GM12878 (cell line): ENCODE results near the gene UGGT1. TPM values are rescaled to one million over a fixed set of nuclear protein-coding genes. Genes with fewer than 3 reads are reported as not detected.

ENCODE experiments used
- ATAC-seq: fragments of 200-7000 bp; cut with Tn5 transposase; 3 replicates; pipeline ENCODE4 v1.9.1; 2020; ENCODE audit warnings: mild to moderate bottlenecking, moderate library complexity
- Bru-seq: library from RNA; stranded (reverse); fragments of 400-500 nt; gene quantifications from one replicate; lab custom pipeline; 2021; lab: Mats Ljungman, UMichigan
- BruChase-seq, 2 experiments: library from RNA; stranded (reverse); fragments of 400-500 nt; gene quantifications; one replicate each; lab custom pipeline; 2021; lab: Mats Ljungman, UMichigan
- BruUV-seq: library from RNA; stranded (reverse); fragments of 400-500 nt; replicated peaks from 2 replicates; lab custom pipeline; 2021; lab: Mats Ljungman, UMichigan
- CTCF ChIA-PET: fragments of 300-600 bp; sonication (Branson Sonifier 250); formaldehyde crosslinking; extraction: SDS; loops from one replicate; lab custom pipeline; 2021; ENCODE audit warnings: inconsistent platforms; lab: Yijun Ruan, JAX
- POLR2A ChIA-PET: fragments of 350-600 bp; formaldehyde crosslinking; extraction: SDS; loops from one replicate; lab custom pipeline; 2021; ENCODE audit warnings: inconsistent platforms; lab: Charles Lee
- RAD21 ChIA-PET: fragments of 300-600 bp; sonication (Branson Sonifier 250); formaldehyde crosslinking; loops from one replicate; lab custom pipeline; 2023; ENCODE audit warnings: antibody characterized with exemption; ENCODE audit not compliant: unreplicated experiment; lab: Charles Lee
- SMC1A ChIA-PET: fragments of 300-600 bp; sonication (Branson Sonifier 250); formaldehyde crosslinking; loops from one replicate; lab custom pipeline; 2023; ENCODE audit not compliant: unreplicated experiment, uncharacterized antibody; lab: Charles Lee
- DNase-seq: peaks from one replicate; pipeline ENCODE4 v3.0.0-alpha.2; 2011; ENCODE audit warnings: low read depth, low spot score
- FAIRE-seq: peaks from 3 replicates; lab custom pipeline; 2011; peaks lifted over from hg19 to GRCh38; lab: Jason Lieb, UNC
- H2AFZ ChIP-seq: 2 replicates; pipeline ENCODE4 v1.6.0; 2011; ENCODE audit warnings: low read depth, low read length, control low read depth; ENCODE audit not compliant: control insufficient read depth
- H3K27ac ChIP-seq: 2 replicates; pipeline ENCODE4 v1.5.1; 2011; ENCODE audit warnings: control low read depth; ENCODE audit not compliant: control insufficient read depth, insufficient read depth
- H3K27me3 ChIP-seq, 2 experiments: replicated peaks in 1 of 2; 2 replicates each; pipeline versions ENCODE4 v1.6.0 to v1.6.1; 2011; ENCODE audit warnings: low read length in 1 of 2; ENCODE audit not compliant: control insufficient read depth in 2 of 2, insufficient read depth in 2 of 2
- H3K36me3 ChIP-seq, 2 experiments: 2 replicates each; pipeline ENCODE4 v1.5.1; 2011; ENCODE audit warnings: low read length in 1 of 2; ENCODE audit not compliant: control insufficient read depth in 2 of 2, insufficient read depth in 2 of 2
- H3K4me1 ChIP-seq: 2 replicates; pipeline ENCODE4 v1.6.1; 2011; ENCODE audit warnings: mild to moderate bottlenecking, low read length, moderate library complexity, mixed read lengths; ENCODE audit not compliant: control insufficient read depth, insufficient read depth
- H3K4me2 ChIP-seq: 2 replicates; pipeline ENCODE4 v1.6.0; 2011; ENCODE audit warnings: control low read depth; ENCODE audit not compliant: control insufficient read depth, insufficient read depth
- H3K4me3 ChIP-seq: fragments of 200-600 bp; sonication (generic); 2 replicates; pipeline ENCODE4 v1.5.1; 2016
- H3K79me2 ChIP-seq: 2 replicates; pipeline ENCODE4 v1.6.0; 2011; ENCODE audit warnings: low read length; ENCODE audit not compliant: control insufficient read depth, insufficient read depth
- H3K9ac ChIP-seq: 2 replicates; pipeline ENCODE4 v1.8.0; 2011; ENCODE audit warnings: low read length, control low read depth, mixed read lengths; ENCODE audit not compliant: control insufficient read depth, insufficient read depth
- H3K9me3 ChIP-seq: replicated peaks from 3 replicates; pipeline ENCODE4 v1.5.1; 2011; ENCODE audit warnings: mild to moderate bottlenecking, low read length; ENCODE audit not compliant: control insufficient read depth, insufficient read depth
- H4K20me1 ChIP-seq: 2 replicates; pipeline ENCODE4 v1.6.0; 2011; ENCODE audit not compliant: control insufficient read depth, insufficient read depth
- BCL3 ChIP-seq: IDR thresholded peaks from 2 replicates; pipeline ENCODE4 v1.6.1; 2011; ENCODE audit warnings: borderline replicate concordance, low read depth, mild to moderate bottlenecking, moderate library complexity, low read length; ENCODE audit not compliant: insufficient read depth, poor library complexity, severe bottlenecking
- CREB1 ChIP-seq: IDR thresholded peaks from 2 replicates; pipeline ENCODE4 v1.6.1; 2012; ENCODE audit warnings: low read depth, mild to moderate bottlenecking, inconsistent platforms
- CREM ChIP-seq: IDR thresholded peaks from 2 replicates; pipeline ENCODE4 v1.6.1; 2014; ENCODE audit warnings: antibody characterized with exemption, low read depth
- E2F4 ChIP-seq: IDR thresholded peaks from 2 replicates; pipeline ENCODE4 v1.6.1; 2012; ENCODE audit warnings: low read depth, low read length, improper control_type of control experiment
- ESRRA ChIP-seq: IDR thresholded peaks from 2 replicates; pipeline ENCODE4 v1.6.1; 2012; ENCODE audit warnings: mild to moderate bottlenecking, low read length, improper control_type of control experiment
- FOS ChIP-seq: IDR thresholded peaks from 3 replicates; pipeline ENCODE4 v1.6.1; 2011; ENCODE audit warnings: borderline replicate concordance; ENCODE audit not compliant: insufficient read length; ENCODE audit errors: extremely low read depth
- FOXK2 ChIP-seq: fragments of 450-650 bp; IDR thresholded peaks from 2 replicates; pipeline ENCODE4 v1.6.1; 2017; ENCODE audit warnings: mild to moderate bottlenecking, moderate library complexity
- IKZF1 ChIP-seq: fragments of 450-650 bp; conservative IDR thresholded peaks from 2 replicates; pipeline ENCODE4 v1.6.1; 2017; ENCODE audit warnings: antibody characterized with exemption, mild to moderate bottlenecking
- IRF5 ChIP-seq: fragments of 450-650 bp; IDR thresholded peaks from 2 replicates; pipeline ENCODE4 v1.6.1; 2017; ENCODE audit warnings: borderline replicate concordance
- MEF2A ChIP-seq: IDR thresholded peaks from 2 replicates; pipeline ENCODE4 v1.6.1; 2011; ENCODE audit warnings: low read depth, mild to moderate bottlenecking, low read length, moderate library complexity; ENCODE audit not compliant: insufficient read depth
- RCOR1 ChIP-seq: conservative IDR thresholded peaks from 2 replicates; pipeline ENCODE4 v1.6.1; 2012; ENCODE audit warnings: low read depth, low read length, improper control_type of control experiment
- RUNX3 ChIP-seq: IDR thresholded peaks from 2 replicates; pipeline ENCODE4 v1.6.1; 2012; ENCODE audit warnings: low read length, inconsistent platforms
- ZNF622 ChIP-seq: fragments of 450-650 bp; IDR thresholded peaks from 2 replicates; pipeline ENCODE4 v1.6.1; 2017; ENCODE audit warnings: mild to moderate bottlenecking, inconsistent platforms
- ZZZ3 ChIP-seq: IDR thresholded peaks from 2 replicates; pipeline ENCODE4 v1.6.1; 2011; ENCODE audit warnings: low read depth; ENCODE audit not compliant: control insufficient read depth, insufficient read length
- WGBS: methylation state at CpG from one replicate; pipeline ENCODE4 v1.1.6; 2016; ENCODE audit warnings: low lambda C conversion rate; ENCODE audit not compliant: insufficient replicate concordance, insufficient coverage; ENCODE audit errors: missing lambda C conversion rate; 5-methylcytosine and 5-hydroxymethylcytosine counted together
- in situ Hi-C: fragments of 300-500 bp; cut with MboI; formaldehyde crosslinking; loops from 9 replicates; pipeline ENCODE4 v1.14.3; 2018; ENCODE audit warnings: mixed read lengths
- intact Hi-C: fragments of 100-400 bp; cut with micrococcal nuclease; formaldehyde crosslinking; loops from one replicate; pipeline ENCODE4 v1.14.2; 2022; ENCODE audit not compliant: unreplicated experiment
- long read RNA-seq, 2 experiments: library from polyadenylated mRNA; unstranded; transcript quantifications; one replicate each; pipeline ENCODE4 v2.0.0, GENCODE V29; 2019 to 2020
- polyA minus RNA-seq, 3 experiments: library from RNA; depleted of rRNA, polyadenylated mRNA; stranded (reverse); fragments of >200 nt; gene quantifications; 2 replicates each; pipeline ENCODE4 v1.2.3, GENCODE V29; 2011
- polyA plus RNA-seq, 11 experiments: library from polyadenylated mRNA; depleted of rRNA in 4 of 11; unstranded in 6 of 11; stranded (reverse) in 5 of 11; fragments of >200 nt; fragmentation: Nextera tagmentation in 4 of 11; fragmentation: Illumina TruSeq in 1 of 11; extraction: Ambion mirVana in 4 of 11; extraction: Trizol in 1 of 11; gene quantifications; 1 replicate in 1 of 11; 2 replicates in 10 of 11; pipeline versions ENCODE4 v1.2.1 to v1.2.3, GENCODE V29; 2011 to 2016; ENCODE audit warnings: inconsistent platforms in 2 of 11, missing spikeins in 2 of 11, low read depth in 1 of 11
- total RNA-seq, 4 experiments: library from RNA; depleted of rRNA in 3 of 4; stranded (reverse); fragments of >200 nt in 3 of 4; fragmentation: Illumina TruSeq in 1 of 4; extraction: Trizol in 1 of 4; gene quantifications; 2 replicates each; pipeline versions ENCODE4 v1.2.1 to v1.2.3, GENCODE V29; 2013 to 2021

UGGT1 gene
- 85.5 and 90.6 TPM in 2 replicates for total RNA-seq (2013; cell fraction: nucleolus; rRNA removed)
- total RNA-seq (2014; rRNA removed) (43.9 and 49.3 TPM in 2 replicates), total RNA-seq (2014; rRNA removed; fragmentation: Illumina TruSeq; extraction: Trizol) (45.7 and 47.2 TPM in 2 replicates), total RNA-seq (2021) (46.7 and 49.8 TPM in 2 replicates), polyA plus RNA-seq (2011; rRNA removed) (25.9 and 28.4 TPM in 2 replicates), polyA plus RNA-seq (2014; fragmentation: Illumina TruSeq; extraction: Trizol) (36.1 and 38.4 TPM in 2 replicates), polyA plus RNA-seq (2014; fragmentation: Nextera tagmentation; extraction: Ambion mirVana) (1 to 10 TPM; 4.1 to 5.9 TPM), polyA plus RNA-seq (2014; rRNA removed) (26.8 and 31.0 TPM in 2 replicates), polyA plus RNA-seq (2016; fragmentation: Nextera tagmentation; extraction: Ambion mirVana) (10 to 100 TPM; 21.0 to 23.5 TPM), polyA minus RNA-seq (2011; rRNA and poly(A)+ RNA removed) (34.9 and 53.2 TPM in 2 replicates), Bru-seq, nascent RNA (percentile 75 among the genes with signal in this experiment), BruChase-seq, experiment 1, labeled RNA remaining after a 6-hour chase (percentile 84 among the genes with signal in this experiment), BruChase-seq, experiment 2, labeled RNA remaining after a 2-hour chase (percentile 81 among the genes with signal in this experiment)
- polyA plus RNA-seq (2011; ENCODE audit: low read depth): 16.0 TPM
- 16.8 and 18.4 TPM in 2 replicates for polyA plus RNA-seq (2011; cell fraction: cytosol; rRNA removed)
- polyA plus RNA-seq (2011; cell fraction: nucleus; rRNA removed): 18.8 and 25.9 TPM in 2 replicates
- 14.9 and 15.5 TPM in 2 replicates for polyA plus RNA-seq (2012)
- 21.8 and 22.0 TPM in 2 replicates for polyA minus RNA-seq (2011; cell fraction: cytosol; rRNA and poly(A)+ RNA removed)
- polyA minus RNA-seq (2011; cell fraction: nucleus; rRNA and poly(A)+ RNA removed): 25.5 and 37.3 TPM in 2 replicates
- long read RNA-seq, experiment 1, partial matches to known transcripts: 0 of 2 reads
- long read RNA-seq, experiment 1, other reads (novel, unspliced or antisense): 2 of 2 reads
- long read RNA-seq, experiment 2, partial matches to known transcripts: 9 of 22 reads
- long read RNA-seq, experiment 2, other reads (novel, unspliced or antisense): 13 of 22 reads

GRCh38 chr2:128090945-128091725 is at the start of gene UGGT1:
UGGT1 (plus strand) TSS chr2:128091200; CDS start chr2:128091358, 158 bp downstream.
- H3K9ac ChIP-seq: peak within 1 kb of the TSS; percentile 87
- in situ Hi-C loops: no loop called here
- DNase-seq (peak; percentile 93), FAIRE-seq (peak; percentile 95), ATAC-seq (peak; percentile 97)
- CTCF ChIA-PET: interaction anchor here (0.7 to 3.6 kb wide), 7 partner anchors 10 to 814 kb away, joined by 3 to 26 read pairs (median 4); partner anchors contain the start of gene SAP130
- POLR2A ChIA-PET: interaction anchor here (0.6 to 3.3 kb wide), 8 partner anchors 10 to 767 kb away, joined by 3 to 25 read pairs (median 4); no protein-coding TSS in a partner anchor
- H3K4me2 ChIP-seq: peak within 1 kb of the TSS; percentile 80
- H2AFZ ChIP-seq: peak within 1 kb of the TSS; percentile 86
- H3K9me3 ChIP-seq: no peaks in the 10 kb centered on the region
- no TSS peak for BruUV-seq
- H4K20me1 ChIP-seq: no peaks in the 10 kb centered on the region
- intact Hi-C loops: loop anchor here (1.0 to 5.0 kb wide), 2 partner anchors 64 to 390 kb away; partner anchors contain the start of genes SAP130 and SFT2D3
- SMC1A ChIA-PET: interaction anchor here (0.8 to 3.5 kb wide), 7 partner anchors 9 to 283 kb away, joined by 3 to 19 read pairs (median 3); partner anchors contain the start of gene SAP130
- peak within 1 kb of the TSS; percentile 89 for H3K4me3 ChIP-seq
- WGBS: under 1% methylated on average over 58 of the region's 59 CpGs
- peak within 1 kb of the TSS; percentile 89 for H3K27ac ChIP-seq
- no peaks in the 10 kb centered on the region for H3K36me3 ChIP-seq
- peaks cover 11% of the 10 kb centered on the region for H3K4me1 ChIP-seq
- peaks cover 50% of the 10 kb centered on the region for H3K79me2 ChIP-seq
- RAD21 ChIA-PET: interaction anchor here (0.6 to 2.5 kb wide), 7 partner anchors 12 to 285 kb away, joined by 3 to 21 read pairs (median 3); partner anchors contain the start of gene SAP130
- H3K27me3 ChIP-seq: no peaks in the 10 kb centered on the region
- TF ChIP-seq IRF5: no peak
- peak; percentile 83; the same call in 1 of the 2 replicates for TF ChIP-seq ESRRA
- no peak for TF ChIP-seq MEF2A
- peak; percentile 44; the same call in 1 of the 2 replicates for TF ChIP-seq FOXK2
- no peak for TF ChIP-seq FOS
- peak; percentile 59; the same call in 1 of the 2 replicates for TF ChIP-seq E2F4
- TF ChIP-seq CREB1: peak; percentile 75
- TF ChIP-seq CREM: peak; percentile 67; the same call in 1 of the 2 replicates
- no peak for TF ChIP-seq RCOR1
- TF ChIP-seq IKZF1: peak; percentile 82
- no peak for TF ChIP-seq ZZZ3
- no peak for TF ChIP-seq ZNF622
- TF ChIP-seq RUNX3: peak; percentile 24
- peak; percentile 46 for TF ChIP-seq BCL3
